PC-9 (cell line): ENCODE measurements around the gene UPF2. TPM values are rescaled to one million over a fixed set of nuclear protein-coding genes. Genes with fewer than 3 reads are reported as not detected.

Source experiments
- BruUV-seq: library from RNA; stranded (reverse); fragments of 400-500 nt; replicated peaks from 2 replicates; lab custom pipeline; 2021; lab: Mats Ljungman, UMichigan
- CTCF ChIA-PET: fragments of 300-600 bp; sonication (Branson Sonifier 250); formaldehyde crosslinking; loops from one replicate; lab custom pipeline; 2022; ENCODE audit warnings: antibody characterized with exemption; lab: Charles Lee
- POLR2A ChIA-PET: fragments of 300-600 bp; sonication (Branson Sonifier 250); formaldehyde crosslinking; loops from one replicate; lab custom pipeline; 2022; ENCODE audit warnings: antibody characterized with exemption; ENCODE audit not compliant: unreplicated experiment; lab: Charles Lee
- DNase-seq, 2 experiments: peaks; one replicate each; pipeline versions ENCODE4 v3.0.0 to v3.0.0-alpha.2; 2015 to 2022; ENCODE audit warnings: mixed read lengths in 1 of 2
- H2AFZ ChIP-seq: fragments of 200-600 bp; sonication (generic); 2 replicates; pipeline ENCODE4 v1.8.1; 2017; ENCODE audit warnings: antibody characterized with exemption
- H3F3A ChIP-seq: fragments of 200-600 bp; sonication (generic); 2 replicates; pipeline ENCODE4 v1.8.1; 2017; ENCODE audit warnings: antibody characterized with exemption, mild to moderate bottlenecking, low read depth; ENCODE audit not compliant: insufficient read depth
- H3K27ac ChIP-seq: fragments of 200-600 bp; sonication (generic); 2 replicates; pipeline ENCODE4 v1.6.1; 2016; ENCODE audit warnings: mixed run types
- H3K27me3 ChIP-seq: fragments of 200-600 bp; sonication (generic); 2 replicates; pipeline ENCODE4 v1.6.1; 2016; ENCODE audit warnings: low read depth, mixed run types; ENCODE audit not compliant: insufficient read depth
- H3K36me3 ChIP-seq: fragments of 200-600 bp; sonication (generic); 2 replicates; pipeline ENCODE4 v1.6.1; 2016; ENCODE audit warnings: low read depth, mixed run types
- H3K4me1 ChIP-seq: fragments of 200-600 bp; sonication (generic); replicated peaks from 2 replicates; pipeline ENCODE4 v1.6.1; 2016; ENCODE audit warnings: mixed run types; ENCODE audit not compliant: insufficient read depth
- H3K4me2 ChIP-seq: fragments of 200-600 bp; sonication (generic); 2 replicates; pipeline ENCODE4 v1.6.1; 2017; ENCODE audit warnings: mixed run types
- H3K4me3 ChIP-seq: fragments of 200-600 bp; sonication (generic); 2 replicates; pipeline ENCODE4 v1.6.1; 2016; ENCODE audit warnings: mixed run types
- H3K79me2 ChIP-seq: fragments of 200-600 bp; sonication (generic); 2 replicates; pipeline ENCODE4 v1.6.1; 2017; ENCODE audit warnings: low read depth, mixed run types
- H3K9me2 ChIP-seq: fragments of 200-600 bp; sonication (generic); 2 replicates; pipeline ENCODE4 v1.8.1; 2017; ENCODE audit warnings: mild to moderate bottlenecking; ENCODE audit not compliant: insufficient read depth
- H3K9me3 ChIP-seq: fragments of 200-600 bp; sonication (generic); 2 replicates; pipeline ENCODE4 v1.8.1; 2016; ENCODE audit warnings: low read depth; ENCODE audit not compliant: insufficient read depth
- H4K20me1 ChIP-seq: fragments of 200-600 bp; sonication (generic); 2 replicates; pipeline ENCODE4 v1.8.1; 2017; ENCODE audit not compliant: insufficient read depth
- CTCF ChIP-seq: fragments of 200-600 bp; sonication (generic); conservative IDR thresholded peaks from 2 replicates; pipeline ENCODE4 v1.6.1; 2017; ENCODE audit warnings: mixed run types, antibody characterized with exemption, mild to moderate bottlenecking, moderate library complexity
- EZH2 ChIP-seq: fragments of 200-600 bp; sonication (generic); IDR thresholded peaks from 2 replicates; pipeline ENCODE4 v1.8.0; 2017; ENCODE audit warnings: antibody characterized with exemption, low read depth
- intact Hi-C: fragments of 100-400 bp; cut with micrococcal nuclease; formaldehyde crosslinking; loops from one replicate; pipeline ENCODE4 v1.10.0; 2022; ENCODE audit not compliant: unreplicated experiment
- total RNA-seq: library from RNA; stranded (reverse); gene quantifications from 2 replicates; pipeline ENCODE4 v1.2.3, GENCODE V29; 2021

Gene UPF2
- total RNA-seq, 1 experiment from 2014 or later, result 25.9 TPM

DNA sequence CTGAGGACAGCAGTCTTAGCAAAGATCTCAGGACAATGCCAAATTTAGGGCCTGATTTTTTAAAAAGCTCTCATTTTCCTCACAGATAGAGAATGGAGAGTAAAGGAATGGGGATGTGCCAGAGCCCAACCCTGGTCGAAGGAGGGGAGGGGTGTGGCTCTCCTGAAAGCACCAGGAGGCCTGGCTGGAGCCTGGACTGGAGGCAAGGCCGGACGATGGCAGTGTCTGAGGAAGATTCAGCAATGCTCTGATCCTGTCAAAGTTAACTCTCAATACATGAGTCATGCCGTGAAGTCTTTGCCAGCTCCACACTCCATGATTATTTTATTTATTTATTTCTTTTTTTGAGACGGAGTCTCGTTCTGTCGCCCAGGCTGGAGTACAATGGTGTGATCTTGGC, 108.3 kb downstream of the UPF2 start:
- no peaks in the 10 kb centered on the region for H3K27me3 ChIP-seq
- H3K4me3 ChIP-seq, result no peak overlapping the region
- no peak overlapping the region for H2AFZ ChIP-seq
- H3K9me3 ChIP-seq, result no peaks in the 10 kb centered on the region
- H3K9me2 ChIP-seq, result no peaks in the 10 kb centered on the region
- no TSS peak for BruUV-seq
- H3K36me3 ChIP-seq, result peaks cover 5% of the 10 kb centered on the region
- H3K4me1 ChIP-seq, result no peaks in the 10 kb centered on the region
- no peak overlapping the region for H3K4me2 ChIP-seq
- intact Hi-C loops, result no loop called here
- no peak for TF ChIP-seq EZH2
- TF ChIP-seq CTCF, result no peak
- CTCF ChIA-PET, result no interaction called here
- no peak overlapping the region for H3K27ac ChIP-seq
- no peaks in the 10 kb centered on the region for H4K20me1 ChIP-seq
- H3F3A ChIP-seq, result no peaks in the 10 kb centered on the region
- no peaks in the 10 kb centered on the region for H3K79me2 ChIP-seq
- POLR2A ChIA-PET, result interaction anchor here (0.6 kb wide), 1 partner anchor 535 kb away, joined by 3 read pairs; no protein-coding TSS in a partner anchor
- DNase-seq, result no peak

DNA sequence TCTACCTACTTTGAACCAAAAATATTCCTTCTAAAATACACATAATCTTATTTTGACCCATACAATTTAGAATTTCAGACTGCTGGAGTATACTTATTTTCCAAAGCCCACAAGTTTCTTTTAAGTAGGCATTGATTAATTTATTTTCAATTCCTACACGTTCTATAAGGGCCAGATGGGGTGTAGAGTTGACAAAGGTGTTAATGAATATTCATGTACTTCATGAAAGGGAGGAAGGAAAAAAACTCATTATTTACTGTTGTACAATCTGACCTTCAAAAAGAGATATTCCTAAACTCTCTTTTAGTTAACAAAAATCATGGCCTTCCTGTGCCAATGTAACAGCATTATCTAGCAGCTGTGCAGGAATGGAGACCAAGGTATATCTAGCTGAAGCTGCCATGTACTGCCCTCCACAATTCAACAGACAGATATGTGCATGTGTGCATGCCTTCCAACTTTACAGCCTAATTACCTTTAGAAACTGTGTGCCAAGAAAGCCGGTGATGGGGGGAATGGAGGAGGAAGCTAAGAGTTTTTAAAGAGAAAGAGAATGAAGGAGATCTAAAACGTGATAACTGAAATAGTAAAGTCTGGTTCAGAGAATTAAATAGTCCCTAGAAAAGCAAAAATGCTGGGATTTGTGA, 108.9 kb downstream of the UPF2 start:
- no peaks in the 10 kb centered on the region for H3K9me3 ChIP-seq
- BruUV-seq, result no TSS peak
- H3K27ac ChIP-seq, result no peak overlapping the region
- no peak for DNase-seq
- no peaks in the 10 kb centered on the region for H3F3A ChIP-seq
- H3K9me2 ChIP-seq, result no peaks in the 10 kb centered on the region
- POLR2A ChIA-PET, result no interaction called here
- no peaks in the 10 kb centered on the region for H3K4me1 ChIP-seq
- intact Hi-C loops, result no loop called here
- H3K27me3 ChIP-seq, result no peaks in the 10 kb centered on the region
- H3K36me3 ChIP-seq, result peaks cover 9% of the 10 kb centered on the region
- no peaks in the 10 kb centered on the region for H3K79me2 ChIP-seq
- TF ChIP-seq CTCF (no peak), EZH2 (no peak)
- H4K20me1 ChIP-seq, result no peaks in the 10 kb centered on the region
- no peak overlapping the region for H3K4me3 ChIP-seq
- H3K4me2 ChIP-seq, result no peak overlapping the region
- CTCF ChIA-PET, result no interaction called here
- H2AFZ ChIP-seq, result no peak overlapping the region

- DNase-seq, result no peak
- TF ChIP-seq EZH2, result no peak
- no peak for TF ChIP-seq CTCF
- ChIA-PET POLR2A (no interaction called here), CTCF (no interaction called here)
- Histone ChIP-seq H3K4me2 (no peak overlapping the region), H2AFZ (no peak overlapping the region), H3K4me3 (no peak overlapping the region), H3F3A (no peaks in the 10 kb centered on the region), H3K9me2 (no peaks in the 10 kb centered on the region), H3K9me3 (no peaks in the 10 kb centered on the region), H3K27ac (no peak overlapping the region), H3K79me2 (no peaks in the 10 kb centered on the region), H4K20me1 (no peaks in the 10 kb centered on the region), H3K36me3 (peaks cover 4% of the 10 kb centered on the region; the same call in 1 of the 2 replicates), H3K27me3 (no peaks in the 10 kb centered on the region), H3K4me1 (no peaks in the 10 kb centered on the region)
- intact Hi-C loops, result no loop called here
- BruUV-seq, result no TSS peak
These were observed 111.6 kb downstream of the UPF2 start for GRCh38 chr10:11931038-11931437.
